ENCODE results near the gene CDYL2. TPM values are rescaled to one million over a fixed set of nuclear protein-coding genes. Genes with fewer than 3 reads are reported as not detected.
"Not testable (repeated sequence)": the region's sequence is repeated elsewhere in the genome, so short reads cannot be mapped to it uniquely, and the experiment has no call there.

Gene CDYL2
- total RNA-seq, 1 experiment from 2014 or later, result 2.5 TPM

- Histone ChIP-seq H3K27me3 (replicated peaks) (no peaks in the 10 kb centered on the region; the same call in 1 of the 2 replicates), H3K9me3 (replicated peaks) (no peaks in the 10 kb centered on the region), H3K4me3 (no peak overlapping the region), H3K36me3 (no peaks in the 10 kb centered on the region), H3K27ac (no peak overlapping the region), H3K4me1 (replicated peaks) (no peaks in the 10 kb centered on the region)
- no peak for DNase-seq (ENCODE audit: low read depth in 1 of 2, low spot score in 2 of 2)
These were observed 22.6 kb upstream of the CDYL2 start for GRCh38 chr16:80827007-80827406.

GRCh38 chr16:80825365-80825758 is 21.0 kb upstream of the CDYL2 start:
- Histone ChIP-seq H3K4me3 (no peak overlapping the region), H3K4me1 (replicated peaks) (no peaks in the 10 kb centered on the region), H3K36me3 (no peaks in the 10 kb centered on the region), H3K27ac (no peak overlapping the region), H3K27me3 (replicated peaks) (no peaks in the 10 kb centered on the region; the same call in 1 of the 2 replicates), H3K9me3 (replicated peaks) (no peaks in the 10 kb centered on the region)
- no peak for DNase-seq (ENCODE audit: low read depth in 1 of 2, low spot score in 2 of 2)

DNA sequence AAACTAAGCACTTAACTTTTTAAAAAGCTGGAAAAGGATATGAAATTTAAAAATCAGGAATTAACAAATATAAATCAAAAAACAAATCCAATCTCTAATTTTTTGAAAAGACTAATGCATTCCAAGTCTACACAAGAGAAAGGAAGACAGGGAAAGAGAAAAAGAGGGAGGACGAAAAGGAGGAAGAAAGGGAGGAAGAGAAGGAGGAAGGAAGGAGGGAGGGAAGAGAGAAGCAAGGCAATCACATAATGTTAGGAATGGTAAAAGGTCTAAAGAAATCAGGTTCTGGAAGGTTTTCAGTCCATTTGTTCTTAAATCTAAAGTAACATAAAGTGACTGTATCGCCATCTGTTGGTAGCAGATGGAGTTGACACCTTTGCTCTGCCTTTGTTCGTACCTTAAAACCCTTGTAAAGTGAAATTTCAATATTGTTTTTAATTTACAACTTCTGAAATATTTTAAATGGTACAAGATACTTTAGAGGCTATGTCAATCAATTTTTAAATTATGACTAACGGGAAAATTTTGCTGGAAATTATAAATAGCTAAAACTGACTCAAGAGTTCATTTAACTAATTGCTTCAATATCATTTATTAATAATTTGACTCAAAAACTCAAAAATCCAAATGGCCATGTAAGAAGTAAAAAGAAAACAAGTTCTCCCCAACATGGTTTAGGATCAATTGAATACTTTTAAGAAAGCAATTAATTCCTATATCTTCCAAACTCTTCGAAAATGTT is 20.4 kb upstream of the CDYL2 start:
- H3K9me3 ChIP-seq (replicated peaks), result no peaks in the 10 kb centered on the region
- H3K27ac ChIP-seq, result no peak overlapping the region
- peak in 1 of 2 experiments; percentile 15 for DNase-seq (ENCODE audit: low read depth in 1 of 2, low spot score in 2 of 2)
- H3K4me3 ChIP-seq, result no peak overlapping the region
- peaks cover 3% of the 10 kb centered on the region; the same call in 1 of the 2 replicates for H3K27me3 ChIP-seq (replicated peaks)
- H3K4me1 ChIP-seq (replicated peaks), result no peaks in the 10 kb centered on the region
- H3K36me3 ChIP-seq, result no peaks in the 10 kb centered on the region

GRCh38 chr16:80819988-80820387 is 15.6 kb upstream of the CDYL2 start:
- H3K27ac ChIP-seq, result no peak overlapping the region
- H3K36me3 ChIP-seq, result no peaks in the 10 kb centered on the region
- H3K4me3 ChIP-seq, result no peak overlapping the region
- H3K4me1 ChIP-seq (replicated peaks), result no peaks in the 10 kb centered on the region
- DNase-seq (ENCODE audit: low read depth in 1 of 2, low spot score in 2 of 2), result no peak
- H3K9me3 ChIP-seq (replicated peaks), result no peaks in the 10 kb centered on the region
- H3K27me3 ChIP-seq (replicated peaks), result peaks cover 7% of the 10 kb centered on the region; the same call in 1 of the 2 replicates

DNA sequence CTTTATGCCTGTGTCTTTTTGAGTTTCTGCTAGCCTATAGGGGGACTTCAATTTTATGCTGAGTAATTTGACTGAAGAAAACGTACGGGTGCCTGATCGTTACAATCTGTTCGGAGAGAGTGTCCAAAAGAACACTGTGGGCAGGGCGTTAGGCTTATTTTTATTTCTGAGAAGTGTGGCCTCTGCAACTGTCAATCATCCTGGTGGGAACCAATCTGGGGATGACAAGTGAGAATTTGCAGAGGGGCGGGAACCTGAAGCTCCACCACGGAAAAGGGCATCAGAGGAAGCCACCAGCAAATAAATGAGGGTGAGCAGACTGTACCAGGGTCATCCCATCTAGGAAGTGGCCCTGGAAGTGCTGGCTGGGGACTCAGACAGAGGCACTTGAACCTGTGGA is 12.0 kb upstream of the CDYL2 start:
- no peaks in the 10 kb centered on the region for H3K36me3 ChIP-seq
- no peak overlapping the region for H3K4me3 ChIP-seq
- no peak for DNase-seq (ENCODE audit: low read depth in 1 of 2, low spot score in 2 of 2)
- H3K9me3 ChIP-seq (replicated peaks), result no peaks in the 10 kb centered on the region
- H3K27ac ChIP-seq, result no peak overlapping the region
- no peaks in the 10 kb centered on the region for H3K4me1 ChIP-seq (replicated peaks)
- peaks cover 7% of the 10 kb centered on the region; the same call in 1 of the 2 replicates for H3K27me3 ChIP-seq (replicated peaks)

- H3K36me3 ChIP-seq; H3K4me1 ChIP-seq (replicated peaks); H3K27ac ChIP-seq; DNase-seq (ENCODE audit: low read depth in 1 of 2, low spot score in 2 of 2); H3K27me3 ChIP-seq (replicated peaks); H3K4me3 ChIP-seq; H3K9me3 ChIP-seq (replicated peaks): not testable (repeated sequence)
These were observed 10.9 kb upstream of the CDYL2 start for GRCh38 chr16:80815278-80815677.

DNA sequence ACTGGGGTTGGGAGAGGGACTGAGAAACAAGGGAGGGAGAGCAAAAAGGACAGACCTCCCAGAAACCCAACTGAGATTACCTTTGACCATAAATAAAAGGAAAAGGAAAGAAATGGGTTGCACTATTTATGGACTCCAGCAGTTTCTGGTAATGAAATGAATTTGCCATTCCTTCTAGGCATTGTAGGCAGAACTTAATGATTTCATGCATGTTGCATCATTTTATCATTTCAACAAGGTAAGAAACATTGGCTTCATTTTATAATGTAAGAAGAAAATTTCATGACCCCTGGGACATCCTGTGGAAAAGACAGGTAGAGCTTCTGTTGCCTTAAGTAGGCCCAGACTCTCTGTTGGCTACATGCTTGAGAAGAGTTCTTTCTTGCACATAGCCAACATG is 8.2 kb upstream of the CDYL2 start:
- Histone ChIP-seq H3K27ac (no peak overlapping the region), H3K4me1 (replicated peaks) (no peaks in the 10 kb centered on the region), H3K9me3 (replicated peaks) (no peaks in the 10 kb centered on the region), H3K27me3 (replicated peaks) (0 out of 2 replicates have a peak, but pooled peaks cover under 1% of the 10 kb centered on the region), H3K4me3 (no peak overlapping the region), H3K36me3 (no peaks in the 10 kb centered on the region)
- DNase-seq (ENCODE audit: low read depth in 1 of 2, low spot score in 2 of 2), result no peak

DNA sequence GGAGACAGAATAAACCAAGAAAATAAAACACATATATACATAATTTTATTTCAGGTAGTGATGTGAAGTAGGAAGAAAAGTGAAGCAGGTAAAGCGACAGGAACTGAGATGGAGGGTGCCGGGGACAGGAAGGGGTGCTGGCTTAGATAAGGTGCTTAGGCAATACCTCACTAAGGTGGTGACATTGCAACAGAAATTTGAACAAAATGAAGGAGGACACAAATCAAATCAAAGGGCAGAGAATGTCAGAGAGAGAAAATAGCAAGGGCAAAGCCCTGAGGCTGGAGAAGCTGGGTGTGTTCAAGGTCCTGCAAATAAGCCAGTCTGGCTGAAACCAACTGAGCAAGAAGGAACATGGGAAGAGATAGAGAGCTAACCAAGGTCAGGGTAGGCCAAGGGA is 5.0 kb upstream of the CDYL2 start:
- no peak overlapping the region for H3K4me3 ChIP-seq
- DNase-seq (ENCODE audit: low read depth in 1 of 2, low spot score in 2 of 2), result no peak
- H3K36me3 ChIP-seq, result no peaks in the 10 kb centered on the region
- H3K27me3 ChIP-seq (replicated peaks), result peaks cover 13% of the 10 kb centered on the region; the same call in 1 of the 2 replicates
- no peak overlapping the region for H3K27ac ChIP-seq
- peaks cover 7% of the 10 kb centered on the region; the same call in 1 of the 2 replicates for H3K4me1 ChIP-seq (replicated peaks)
- no peaks in the 10 kb centered on the region for H3K9me3 ChIP-seq (replicated peaks)

DNA sequence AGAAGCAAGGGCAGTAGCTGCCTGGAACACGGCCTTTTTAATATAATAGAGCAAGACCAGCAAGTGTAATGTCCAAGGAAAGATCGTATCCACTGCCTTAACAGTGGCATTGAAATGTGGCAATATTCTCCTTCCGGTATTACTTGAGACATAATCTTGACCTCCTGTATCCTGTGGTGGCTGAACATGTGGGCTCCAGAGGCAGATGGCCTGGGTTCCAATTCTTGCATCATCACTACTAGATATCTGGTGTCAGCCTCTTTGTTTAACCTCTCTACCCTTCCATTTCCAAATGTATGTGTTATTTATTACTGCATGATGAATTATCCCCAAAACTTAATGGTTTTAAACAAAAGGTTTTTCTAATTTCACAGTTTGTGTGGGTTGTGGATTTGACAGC is 3.5 kb upstream of the CDYL2 start:
- Histone ChIP-seq H3K9me3 (replicated peaks) (no peaks in the 10 kb centered on the region), H3K4me3 (no peak overlapping the region), H3K27me3 (replicated peaks) (peaks cover 15% of the 10 kb centered on the region; the same call in 1 of the 2 replicates), H3K36me3 (no peaks in the 10 kb centered on the region), H3K27ac (no peak overlapping the region), H3K4me1 (replicated peaks) (peaks cover 7% of the 10 kb centered on the region; the same call in 1 of the 2 replicates)
- no peak for DNase-seq (ENCODE audit: low read depth in 1 of 2, low spot score in 2 of 2)

DNA sequence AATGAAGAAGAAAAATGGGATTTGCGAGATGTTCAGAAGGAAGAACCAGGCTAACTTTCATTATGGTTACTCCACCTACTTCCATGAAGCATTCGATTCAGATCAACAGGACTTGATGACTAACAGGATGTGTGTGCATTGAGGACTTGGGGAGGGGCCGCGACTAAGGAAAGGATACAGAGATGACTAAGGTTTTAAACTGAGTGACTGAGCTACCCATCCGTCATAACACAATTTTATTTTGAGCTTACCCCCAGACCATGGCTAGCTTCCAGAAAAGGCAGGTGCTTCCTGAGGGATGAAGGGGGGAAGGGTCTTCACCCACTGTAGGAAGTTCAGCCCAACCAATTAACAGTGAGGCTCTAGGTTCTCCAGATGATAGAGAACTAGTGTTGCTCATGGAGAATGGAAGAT is 2.5 kb upstream of the CDYL2 start:
- no peak overlapping the region for H3K4me3 ChIP-seq
- H3K36me3 ChIP-seq, result no peaks in the 10 kb centered on the region
- no peak overlapping the region for H3K27ac ChIP-seq
- H3K4me1 ChIP-seq (replicated peaks), result peaks cover 7% of the 10 kb centered on the region; the same call in 1 of the 2 replicates
- peaks cover 20% of the 10 kb centered on the region; the same call in 1 of the 2 replicates for H3K27me3 ChIP-seq (replicated peaks)
- H3K9me3 ChIP-seq (replicated peaks), result no peaks in the 10 kb centered on the region
- no peak for DNase-seq (ENCODE audit: low read depth in 1 of 2, low spot score in 2 of 2)

GRCh38 chr16:80806289-80806688 is 1.9 kb upstream of the CDYL2 start:
- Histone ChIP-seq H3K4me1 (replicated peaks) (peaks cover 7% of the 10 kb centered on the region; the same call in 1 of the 2 replicates), H3K27me3 (replicated peaks) (peaks cover 20% of the 10 kb centered on the region; the same call in 1 of the 2 replicates), H3K36me3 (no peaks in the 10 kb centered on the region), H3K4me3 (no peak overlapping the region), H3K27ac (no peak overlapping the region), H3K9me3 (replicated peaks) (no peaks in the 10 kb centered on the region)
- DNase-seq (ENCODE audit: low read depth in 1 of 2, low spot score in 2 of 2), result no peak

GRCh38 chr16:80804056-80804525 is 307 bp downstream of the CDYL2 start:
- DNase-seq (ENCODE audit: low read depth in 1 of 2, low spot score in 2 of 2), result peak; percentile 4 to 53
- H3K4me3 ChIP-seq, result peak overlapping the region; percentile 56
- peaks cover 30% of the 10 kb centered on the region for H3K27me3 ChIP-seq (replicated peaks)
- no peaks in the 10 kb centered on the region for H3K36me3 ChIP-seq
- H3K4me1 ChIP-seq (replicated peaks), result peaks cover 7% of the 10 kb centered on the region; the same call in 1 of the 2 replicates
- no peak overlapping the region for H3K27ac ChIP-seq
- no peaks in the 10 kb centered on the region for H3K9me3 ChIP-seq (replicated peaks)

GRCh38 chr16:80803339-80804055 is 901 bp downstream of the CDYL2 start:
- H3K9me3 ChIP-seq (replicated peaks), result no peaks in the 10 kb centered on the region
- peak overlapping the region; percentile 56 for H3K4me3 ChIP-seq
- peaks cover 30% of the 10 kb centered on the region for H3K27me3 ChIP-seq (replicated peaks)
- H3K27ac ChIP-seq, result no peak overlapping the region
- H3K36me3 ChIP-seq, result no peaks in the 10 kb centered on the region
- no peak for DNase-seq (ENCODE audit: low read depth in 1 of 2, low spot score in 2 of 2)
- H3K4me1 ChIP-seq (replicated peaks), result peaks cover 7% of the 10 kb centered on the region; the same call in 1 of the 2 replicates

DNA sequence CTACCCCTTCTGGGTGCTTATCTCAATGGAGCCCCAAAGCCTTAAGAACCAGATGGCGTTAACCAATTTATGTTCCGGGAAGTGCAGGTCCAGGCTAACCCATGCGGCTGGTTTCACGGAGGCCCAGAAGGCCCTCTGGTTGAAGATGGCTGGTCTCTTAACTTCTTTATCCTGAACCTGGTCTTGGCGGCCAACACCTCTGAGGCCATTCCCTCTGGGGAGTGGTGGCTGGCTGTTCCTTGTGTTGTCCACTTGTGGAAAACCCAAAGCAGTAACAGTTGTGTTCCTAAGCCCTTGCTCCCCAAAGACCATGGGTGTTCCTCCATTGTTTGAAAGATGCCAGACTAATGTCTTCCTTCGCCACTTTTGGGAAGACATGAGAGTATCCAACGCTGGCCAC is 1.5 kb downstream of the CDYL2 start:
- Histone ChIP-seq H3K36me3 (no peaks in the 10 kb centered on the region), H3K4me1 (replicated peaks) (peaks cover 7% of the 10 kb centered on the region; the same call in 1 of the 2 replicates), H3K27me3 (replicated peaks) (peaks cover 30% of the 10 kb centered on the region), H3K27ac (no peak overlapping the region), H3K9me3 (replicated peaks) (no peaks in the 10 kb centered on the region), H3K4me3 (no peak overlapping the region)
- DNase-seq (ENCODE audit: low read depth in 1 of 2, low spot score in 2 of 2), result no peak

Measured in SJSA1 (cell line).